ENCODE data around the gene CCDC50. TPM values are rescaled to one million over a fixed set of nuclear protein-coding genes. Genes with fewer than 3 reads are reported as not detected.

The CCDC50 gene
- total and polyA plus RNA-seq, 2 of the 8 experiments (the other 6 are each of a cell fraction or from before 2014, with no cell fraction given): 7.3 to 19.2 TPM

- TF ChIP-seq PHF8 (conservative IDR thresholded peaks at IDR 0.05; ENCODE audit: low read depth, low read length) (no peak), BRCA1 (IDR thresholded peaks at IDR 0.05; ENCODE audit: low read depth, low read length) (no peak), JUND (IDR thresholded peaks at IDR 0.05; ENCODE audit: low read length) (no peak), SUZ12 (IDR thresholded peaks at IDR 0.05; ENCODE audit: low read length) (no peak), KDM1A (IDR thresholded peaks at IDR 0.05; ENCODE audit: borderline replicate concordance, low read length) (no peak)
- ChIA-PET CTCF (ENCODE audit: partially characterized antibody) (interaction anchor here (1.4 kb wide), 1 partner anchor 10 kb away, joined by 4 read pairs; no protein-coding TSS in a partner anchor), POLR2A (ENCODE audit: partially characterized antibody) (no interaction called here)
- Histone ChIP-seq H3K4me3 (ENCODE audit: extremely low read depth in 1 of 4, insufficient read depth in 2 of 4, low read depth in 3 of 4, low read length in 4 of 4) (no peak overlapping the region), H3K4me1 (replicated peaks in 1 of 4; ENCODE audit: control insufficient read depth in 3 of 4, insufficient read depth in 4 of 4, low read length in 3 of 4) (no peaks in the 10 kb centered on the region), H3K27ac (ENCODE audit: low read depth, low read length) (no peak overlapping the region), H3K14ac (ENCODE audit: insufficient read length) (no peak overlapping the region), H2BK5ac (ENCODE audit: low read depth, low read length) (no peak overlapping the region), H3K56ac (replicated peaks; ENCODE audit: insufficient read length, low read depth, low read length) (no peak overlapping the region), H2AK5ac (ENCODE audit: low read depth, low read length) (no peak overlapping the region), H2BK120ac (replicated peaks; ENCODE audit: low read depth, low read length) (no peak overlapping the region), H4K8ac (ENCODE audit: extremely low read depth, insufficient read depth, low read length) (no peak overlapping the region), H3K9me3 (ENCODE audit: insufficient read depth in 2 of 2, low read depth in 1 of 2, low read length in 1 of 2) (peaks cover 0 to 3% of the 10 kb centered on the region in 2 experiments; a peak in 1 of 4 replicates), H3K4me2 (ENCODE audit: insufficient read depth in 1 of 2, low read depth in 2 of 2, low read length in 2 of 2) (no peak overlapping the region), H3K23me2 (ENCODE audit: low read depth, low read length) (no peaks in the 10 kb centered on the region; the same call in 1 of the 2 replicates), H2BK20ac (ENCODE audit: low read length) (no peak overlapping the region), H3K4ac (replicated peaks; ENCODE audit: insufficient read length, low read depth, low read length) (no peak overlapping the region), H3K23ac (ENCODE audit: insufficient read length) (no peak overlapping the region), H4K20me1 (replicated peaks in 1 of 2; ENCODE audit: control insufficient read depth in 1 of 2, insufficient read depth in 2 of 2, low read length in 2 of 2) (no peaks in the 10 kb centered on the region), H3K79me2 (ENCODE audit: control insufficient read depth in 1 of 2, insufficient read depth in 2 of 2, low read length in 2 of 2) (no peaks in the 10 kb centered on the region), H4K5ac (ENCODE audit: insufficient read length, low read depth, low read length) (no peak overlapping the region), H3K27me3 (replicated peaks in 1 of 4; ENCODE audit: control insufficient read depth in 3 of 4, extremely low read depth in 1 of 4, insufficient read depth in 3 of 4, low read length in 3 of 4) (no peaks in the 10 kb centered on the region), H3K18ac (ENCODE audit: extremely low read depth, low read length) (no peak overlapping the region), H2BK12ac (ENCODE audit: low read depth, low read length) (no peak overlapping the region), H4K91ac (replicated peaks; ENCODE audit: insufficient read length, low read length) (no peak overlapping the region), H3K9ac (replicated peaks in 1 of 4; ENCODE audit: extremely low read depth in 1 of 4, low read depth in 3 of 4, low read length in 3 of 4) (no peak overlapping the region), H3K36me3 (ENCODE audit: control insufficient read depth in 2 of 4, insufficient read depth in 4 of 4, low read length in 3 of 4) (no peaks in the 10 kb centered on the region), H3K79me1 (ENCODE audit: low read depth, low read length) (no peaks in the 10 kb centered on the region), H2BK15ac (ENCODE audit: low read length) (no peak overlapping the region), H2AFZ (ENCODE audit: low read length) (no peak overlapping the region)
- DNase-seq (ENCODE audit: low read depth in 1 of 2, low spot score in 2 of 2) (no peak), FAIRE-seq (no peak)
- 90% methylated on average over 2 of the region's 2 CpGs; no CpG with 5 or more reads in 1 of the 2 experiments for WGBS, 2 experiments (ENCODE audit: extremely low coverage in 1 of 2, insufficient coverage in 1 of 2, insufficient read length in 1 of 2, insufficient replicate concordance in 2 of 2, low coverage in 1 of 2, low lambda C conversion rate in 2 of 2, missing lambda C conversion rate in 1 of 2)
Measured at GRCh38 chr3:191435981-191436380, 106.8 kb downstream of the CCDC50 start.

All from H1 (cell line).